ENCODE data around the gene ERN2. TPM values are rescaled to one million over a fixed set of nuclear protein-coding genes. Genes with fewer than 3 reads are reported as not detected.

The ERN2 gene
- total and polyA plus RNA-seq, 9 of the 15 experiments (the other 6 are each of a cell fraction or from before 2014, with no cell fraction given) = 0.07 to 1.5 (median 0.51) TPM; not detected in 3

DNA sequence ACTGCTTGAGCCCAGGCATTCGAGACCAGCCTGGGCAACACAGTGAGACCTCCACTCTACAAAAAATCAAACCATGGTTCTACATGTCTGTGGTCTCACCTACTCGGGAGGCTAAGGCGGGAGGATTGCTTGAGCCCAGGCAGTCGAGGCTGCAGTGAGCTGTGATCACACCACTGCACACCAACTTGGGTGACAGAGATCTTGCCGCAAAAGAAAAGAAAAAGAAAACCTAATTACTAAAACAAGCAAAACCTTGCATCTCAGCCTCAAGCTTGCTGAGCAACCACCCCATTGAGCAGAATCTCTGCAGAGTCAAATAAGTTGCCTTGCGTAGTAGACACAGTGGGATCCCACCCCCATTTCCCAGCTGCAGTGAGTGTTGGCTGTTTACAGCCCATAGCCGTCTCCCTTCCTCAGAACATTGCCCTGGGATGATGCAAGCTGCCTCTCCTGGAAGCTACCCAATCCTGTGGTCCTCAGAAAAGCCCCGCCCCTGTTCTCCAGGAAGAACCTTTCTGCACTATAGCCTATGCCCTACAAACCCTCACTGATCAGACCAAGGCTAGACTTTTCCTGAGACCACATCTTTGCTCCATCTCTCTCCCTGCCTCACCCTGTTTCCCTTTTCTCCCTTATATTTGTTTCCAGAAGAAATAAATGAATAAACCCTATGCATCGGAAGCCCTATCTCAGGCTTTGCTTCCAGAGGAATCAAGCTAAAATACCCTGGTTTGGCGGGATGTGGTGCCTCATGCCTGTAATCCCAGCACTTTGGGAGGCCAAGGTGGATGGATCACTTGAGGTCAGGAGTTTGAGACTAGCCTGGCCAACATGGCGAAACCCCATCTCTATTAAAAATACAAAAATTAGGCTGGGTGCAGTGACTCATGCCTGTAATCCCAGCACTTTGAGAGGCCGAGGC is 16.7 kb upstream of the ERN2 start (continued):
- TF ChIP-seq, protein P1, sequence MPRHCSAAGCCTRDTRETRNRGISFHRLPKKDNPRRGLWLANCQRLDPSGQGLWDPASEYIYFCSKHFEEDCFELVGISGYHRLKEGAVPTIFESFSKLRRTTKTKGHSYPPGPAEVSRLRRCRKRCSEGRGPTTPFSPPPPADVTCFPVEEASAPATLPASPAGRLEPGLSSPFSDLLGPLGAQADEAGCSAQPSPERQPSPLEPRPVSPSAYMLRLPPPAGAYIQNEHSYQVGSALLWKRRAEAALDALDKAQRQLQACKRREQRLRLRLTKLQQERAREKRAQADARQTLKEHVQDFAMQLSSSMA (CRISPR knock-in tag; IDR thresholded peaks at IDR 0.05) = no peak
- TF ChIP-seq NFATC3 (IDR thresholded peaks at IDR 0.05) (no peak), RBFOX2 (IDR thresholded peaks at IDR 0.05; ENCODE audit: low read depth, low read length) (peak; percentile 56; the same call in 1 of the 2 replicates), TAF9B (IDR thresholded peaks at IDR 0.05; ENCODE audit: partially characterized antibody) (peak; percentile 53), NONO (IDR thresholded peaks at IDR 0.05; ENCODE audit: low read depth in 2 of 2, low read length in 1 of 2) (0 out of 4 replicates have a peak, but pooled peaks of 1 of the 2 experiments have one; percentile 28), NR2C1 (IDR thresholded peaks at IDR 0.05) (peak; percentile 25; the same call in 1 of the 2 replicates), NR2C1 (tag; IDR thresholded peaks at IDR 0.05) (0 out of 2 replicates have a peak, but pooled peaks have one; percentile 50), ZNF239 (CRISPR knock-in tag; IDR thresholded peaks at IDR 0.05) (no peak), ZNF3 (CRISPR knock-in tag; IDR thresholded peaks at IDR 0.05) (no peak), NR2F6 (CRISPR knock-in tag; IDR thresholded peaks at IDR 0.05) (no peak), L3MBTL2 (IDR thresholded peaks at IDR 0.05) (peak; percentile 82), ZNF766 (CRISPR knock-in tag; conservative IDR thresholded peaks at IDR 0.05) (0 out of 2 replicates have a peak, but pooled peaks have one; percentile 25), JUN (IDR thresholded peaks at IDR 0.05; ENCODE audit: borderline replicate concordance, low read depth, low read length) (0 out of 2 replicates have a peak, but pooled peaks have one; percentile 29), JUN (CRISPR knock-in tag; IDR thresholded peaks at IDR 0.05; ENCODE audit: borderline replicate concordance) (no peak), MECOM (CRISPR knock-in tag; IDR thresholded peaks at IDR 0.05) (0 out of 2 replicates have a peak, but pooled peaks have one; percentile 28)
- TF ChIP-seq, protein P2, sequence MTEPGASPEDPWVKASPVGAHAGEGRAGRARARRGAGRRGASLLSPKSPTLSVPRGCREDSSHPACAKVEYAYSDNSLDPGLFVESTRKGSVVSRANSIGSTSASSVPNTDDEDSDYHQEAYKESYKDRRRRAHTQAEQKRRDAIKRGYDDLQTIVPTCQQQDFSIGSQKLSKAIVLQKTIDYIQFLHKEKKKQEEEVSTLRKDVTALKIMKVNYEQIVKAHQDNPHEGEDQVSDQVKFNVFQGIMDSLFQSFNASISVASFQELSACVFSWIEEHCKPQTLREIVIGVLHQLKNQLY (CRISPR knock-in tag; conservative IDR thresholded peaks at IDR 0.05) = no peak
- TF ChIP-seq, protein P3, sequence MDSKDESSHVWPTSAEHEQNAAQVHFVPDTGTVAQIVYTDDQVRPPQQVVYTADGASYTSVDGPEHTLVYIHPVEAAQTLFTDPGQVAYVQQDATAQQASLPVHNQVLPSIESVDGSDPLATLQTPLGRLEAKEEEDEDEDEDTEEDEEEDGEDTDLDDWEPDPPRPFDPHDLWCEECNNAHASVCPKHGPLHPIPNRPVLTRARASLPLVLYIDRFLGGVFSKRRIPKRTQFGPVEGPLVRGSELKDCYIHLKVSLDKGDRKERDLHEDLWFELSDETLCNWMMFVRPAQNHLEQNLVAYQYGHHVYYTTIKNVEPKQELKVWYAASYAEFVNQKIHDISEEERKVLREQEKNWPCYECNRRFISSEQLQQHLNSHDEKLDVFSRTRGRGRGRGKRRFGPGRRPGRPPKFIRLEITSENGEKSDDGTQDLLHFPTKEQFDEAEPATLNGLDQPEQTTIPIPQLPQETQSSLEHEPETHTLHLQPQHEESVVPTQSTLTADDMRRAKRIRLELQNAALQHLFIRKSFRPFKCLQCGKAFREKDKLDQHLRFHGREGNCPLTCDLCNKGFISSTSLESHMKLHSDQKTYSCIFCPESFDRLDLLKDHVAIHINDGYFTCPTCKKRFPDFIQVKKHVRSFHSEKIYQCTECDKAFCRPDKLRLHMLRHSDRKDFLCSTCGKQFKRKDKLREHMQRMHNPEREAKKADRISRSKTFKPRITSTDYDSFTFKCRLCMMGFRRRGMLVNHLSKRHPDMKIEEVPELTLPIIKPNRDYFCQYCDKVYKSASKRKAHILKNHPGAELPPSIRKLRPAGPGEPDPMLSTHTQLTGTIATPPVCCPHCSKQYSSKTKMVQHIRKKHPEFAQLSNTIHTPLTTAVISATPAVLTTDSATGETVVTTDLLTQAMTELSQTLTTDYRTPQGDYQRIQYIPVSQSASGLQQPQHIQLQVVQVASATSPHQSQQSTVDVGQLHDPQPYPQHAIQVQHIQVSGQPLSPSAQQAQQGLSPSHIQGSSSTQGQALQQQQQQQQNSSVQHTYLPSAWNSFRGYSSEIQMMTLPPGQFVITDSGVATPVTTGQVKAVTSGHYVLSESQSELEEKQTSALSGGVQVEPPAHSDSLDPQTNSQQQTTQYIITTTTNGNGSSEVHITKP (IDR thresholded peaks at IDR 0.05; ENCODE audit: partially characterized antibody) = peak; percentile 98
- TF ChIP-seq, protein P4, sequence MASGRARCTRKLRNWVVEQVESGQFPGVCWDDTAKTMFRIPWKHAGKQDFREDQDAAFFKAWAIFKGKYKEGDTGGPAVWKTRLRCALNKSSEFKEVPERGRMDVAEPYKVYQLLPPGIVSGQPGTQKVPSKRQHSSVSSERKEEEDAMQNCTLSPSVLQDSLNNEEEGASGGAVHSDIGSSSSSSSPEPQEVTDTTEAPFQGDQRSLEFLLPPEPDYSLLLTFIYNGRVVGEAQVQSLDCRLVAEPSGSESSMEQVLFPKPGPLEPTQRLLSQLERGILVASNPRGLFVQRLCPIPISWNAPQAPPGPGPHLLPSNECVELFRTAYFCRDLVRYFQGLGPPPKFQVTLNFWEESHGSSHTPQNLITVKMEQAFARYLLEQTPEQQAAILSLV (tag; IDR thresholded peaks at IDR 0.05) = peak; percentile 54; the same call in 1 of the 2 replicates
- TF ChIP-seq, protein P5, sequence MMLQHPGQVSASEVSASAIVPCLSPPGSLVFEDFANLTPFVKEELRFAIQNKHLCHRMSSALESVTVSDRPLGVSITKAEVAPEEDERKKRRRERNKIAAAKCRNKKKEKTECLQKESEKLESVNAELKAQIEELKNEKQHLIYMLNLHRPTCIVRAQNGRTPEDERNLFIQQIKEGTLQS (IDR thresholded peaks at IDR 0.05) = peak; percentile 97
- TF ChIP-seq, protein P5 (CRISPR knock-in tag; conservative IDR thresholded peaks at IDR 0.05) = no peak; the same call in 1 of the 2 replicates
